Kasumi-1 (cell line): ENCODE results near the gene IGFBP6.
"Not testable (repeated sequence)": the region's sequence is repeated elsewhere in the genome, so short reads cannot be mapped to it uniquely, and the experiment has no call there.

Experiments
- DNase-seq, 2 experiments: peaks; one replicate each; lab custom pipeline; 2025; lab: John Stamatoyannopoulos, UW

IGFBP6 gene

GRCh38 chr12:53070877-53071492 is 26.5 kb upstream of the IGFBP6 start:
- DNase-seq = no peak

GRCh38 chr12:53071591-53072551 is 25.6 kb upstream of the IGFBP6 start:
- no peak for DNase-seq

- DNase-seq = no peak
These were observed 23.6 kb upstream of the IGFBP6 start for GRCh38 chr12:53073881-53074280.

- DNase-seq = no peak
These were observed 23.0 kb upstream of the IGFBP6 start for GRCh38 chr12:53074283-53074998.

- no peak for DNase-seq
These were observed 22.5 kb upstream of the IGFBP6 start for GRCh38 chr12:53074999-53075370.

- DNase-seq = no peak
These were observed 21.0 kb upstream of the IGFBP6 start for GRCh38 chr12:53076461-53076860.

- DNase-seq = no peak
These were observed 20.4 kb upstream of the IGFBP6 start for GRCh38 chr12:53077030-53077429.

GRCh38 chr12:53078425-53079225 is 18.8 kb upstream of the IGFBP6 start:
- no peak for DNase-seq

- peak; percentile 96 for DNase-seq
These were observed 18.0 kb upstream of the IGFBP6 start, which contains the start of gene SPRYD3 for GRCh38 chr12:53079226-53080117. Gene SPRYD3, minus strand, starts transcription at chr12:53079390. Its CDS starts 57 bp downstream, at chr12:53079333.

GRCh38 chr12:53082637-53083175 is 14.8 kb upstream of the IGFBP6 start:
- DNase-seq = no peak

GRCh38 chr12:53086361-53086760 is 11.1 kb upstream of the IGFBP6 start:
- no peak for DNase-seq

- no peak for DNase-seq
These were observed 7.4 kb upstream of the IGFBP6 start for GRCh38 chr12:53090105-53090504.

- no peak for DNase-seq
These were observed 6.9 kb upstream of the IGFBP6 start for GRCh38 chr12:53090554-53090953.

- DNase-seq = no peak
These were observed 5.7 kb upstream of the IGFBP6 start for GRCh38 chr12:53091756-53092155.

- peak in 1 of 2 experiments; percentile 10 for DNase-seq
These were observed 3.6 kb upstream of the IGFBP6 start for GRCh38 chr12:53093777-53094393.

GRCh38 chr12:53094394-53094787 is 3.1 kb upstream of the IGFBP6 start:
- no peak for DNase-seq

GRCh38 chr12:53094796-53095595 is 2.5 kb upstream of the IGFBP6 start:
- not testable (repeated sequence) for DNase-seq

GRCh38 chr12:53095596-53095895 is 1.9 kb upstream of the IGFBP6 start:
- DNase-seq = not testable (repeated sequence)

- no peak for DNase-seq
These were observed 1.3 kb upstream of the IGFBP6 start for GRCh38 chr12:53096089-53096741.
